Thymus (tissue), 11 donors: ENCODE data around the gene ITPKB. TPM values are rescaled to one million over a fixed set of nuclear protein-coding genes. Genes with fewer than 3 reads are reported as not detected.

Experiments used
- DNase-seq, 9 donors: peaks; one replicate each; pipeline ENCODE4 v3.0.0-alpha.2; 2013; ENCODE audit warnings: low spot score in 9 of 9, low read depth in 6 of 9, missing footprints in 1 of 9
- H3K27ac ChIP-seq, 2 donors: one replicate each; pipeline ENCODE4 v1.5.1; 2013; ENCODE audit warnings: control low read depth in 1 of 2, low read depth in 1 of 2, low read length in 1 of 2, mild to moderate bottlenecking in 1 of 2, moderate library complexity in 1 of 2
- H3K27me3 ChIP-seq, 2 donors: one replicate each; pipeline ENCODE4 v1.5.1; 2013; ENCODE audit warnings: low read length in 1 of 2; ENCODE audit not compliant: control insufficient read depth in 2 of 2, insufficient read depth in 1 of 2
- H3K36me3 ChIP-seq, 2 donors: one replicate each; pipeline ENCODE4 v1.5.1; 2013; ENCODE audit warnings: low read length in 1 of 2, mild to moderate bottlenecking in 1 of 2, moderate library complexity in 1 of 2; ENCODE audit not compliant: control insufficient read depth in 2 of 2, insufficient read depth in 2 of 2
- H3K4me1 ChIP-seq, 2 donors: one replicate each; pipeline ENCODE4 v1.5.1; 2013; ENCODE audit warnings: low read length in 2 of 2; ENCODE audit not compliant: control insufficient read depth in 2 of 2, insufficient read depth in 2 of 2
- H3K4me3 ChIP-seq, 2 donors: one replicate each; pipeline ENCODE4 v1.5.1; 2013; ENCODE audit warnings: low read length in 2 of 2, control low read depth in 1 of 2, mild to moderate bottlenecking in 1 of 2
- H3K9me3 ChIP-seq, 2 donors: one replicate each; pipeline ENCODE4 v1.5.1; 2013; ENCODE audit warnings: low read length in 1 of 2, mild to moderate bottlenecking in 1 of 2; ENCODE audit not compliant: control insufficient read depth in 2 of 2, insufficient read depth in 1 of 2
- WGBS: extraction: QIAGEN DNeasy Blood & Tissue Kit; methylation state at CpG from one replicate; pipeline ENCODE4 v1.1.7; 2013; 5-methylcytosine and 5-hydroxymethylcytosine counted together
- polyA plus RNA-seq: library from polyadenylated mRNA; stranded (reverse); fragments of 200-250 nt; gene quantifications from one replicate; pipeline ENCODE4 v1.2.3, GENCODE V29; 2013
- total RNA-seq: library from RNA; stranded (reverse); fragments of 120-200 nt; gene quantifications from one replicate; pipeline ENCODE4 v1.2.4, GENCODE V29; 2013
- donor health status: healthy.

The ITPKB gene
- total and polyA plus RNA-seq, 2 donors, result 22.7 to 32.0 TPM

DNA sequence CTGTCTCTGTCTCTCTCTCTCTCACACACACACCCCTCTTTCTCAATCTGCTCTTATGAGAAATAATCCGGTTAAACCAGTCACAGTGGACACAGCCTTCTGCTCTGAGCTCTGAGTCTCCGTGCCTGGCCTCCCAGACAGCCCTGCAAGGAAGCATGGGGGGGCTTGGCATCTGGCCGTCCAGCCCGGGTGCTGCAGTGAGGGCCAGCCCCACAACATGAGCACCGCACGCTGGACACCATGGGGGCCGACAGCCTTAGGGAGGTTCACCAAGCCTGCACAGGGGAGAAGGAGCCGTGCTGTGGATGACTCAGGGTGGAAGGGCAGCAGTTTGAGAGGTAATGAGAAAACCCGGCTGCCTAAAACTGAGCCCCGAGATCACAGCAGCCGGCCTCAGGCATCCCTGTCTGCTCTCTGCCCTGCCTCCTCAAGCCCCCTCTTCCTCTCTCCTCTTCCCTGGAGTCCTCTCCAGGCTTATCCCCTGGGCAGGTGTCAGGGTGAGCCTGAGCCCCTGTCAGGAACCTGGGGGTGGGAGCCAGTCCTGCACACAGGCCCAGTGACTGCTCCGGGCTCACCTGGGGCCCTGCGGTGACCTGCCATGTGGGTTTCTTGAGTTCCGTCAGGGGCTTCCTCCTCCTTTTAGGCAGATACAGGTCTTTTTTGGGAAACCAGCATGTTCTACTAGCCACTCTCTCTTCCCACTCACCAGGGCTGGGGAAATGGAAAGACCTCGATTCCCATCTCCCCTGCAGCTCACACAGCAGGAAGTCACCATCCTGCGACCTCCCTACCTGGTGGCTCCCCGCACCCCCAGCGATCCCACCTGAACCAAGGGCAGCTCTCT lies 92.8 kb downstream of the ITPKB start:
- peaks cover 17 to 40% of the 10 kb centered on the region in 2 donors for H3K4me1 ChIP-seq
- 96% methylated on average over 18 of the region's 18 CpGs for WGBS
- no peak for DNase-seq
- H3K27ac ChIP-seq, result no peak overlapping the region
- no peaks in the 10 kb centered on the region for H3K27me3 ChIP-seq
- H3K36me3 ChIP-seq, result peaks cover 80 to 91% of the 10 kb centered on the region in 2 donors
- no peak overlapping the region for H3K4me3 ChIP-seq
- no peaks in the 10 kb centered on the region for H3K9me3 ChIP-seq

DNA sequence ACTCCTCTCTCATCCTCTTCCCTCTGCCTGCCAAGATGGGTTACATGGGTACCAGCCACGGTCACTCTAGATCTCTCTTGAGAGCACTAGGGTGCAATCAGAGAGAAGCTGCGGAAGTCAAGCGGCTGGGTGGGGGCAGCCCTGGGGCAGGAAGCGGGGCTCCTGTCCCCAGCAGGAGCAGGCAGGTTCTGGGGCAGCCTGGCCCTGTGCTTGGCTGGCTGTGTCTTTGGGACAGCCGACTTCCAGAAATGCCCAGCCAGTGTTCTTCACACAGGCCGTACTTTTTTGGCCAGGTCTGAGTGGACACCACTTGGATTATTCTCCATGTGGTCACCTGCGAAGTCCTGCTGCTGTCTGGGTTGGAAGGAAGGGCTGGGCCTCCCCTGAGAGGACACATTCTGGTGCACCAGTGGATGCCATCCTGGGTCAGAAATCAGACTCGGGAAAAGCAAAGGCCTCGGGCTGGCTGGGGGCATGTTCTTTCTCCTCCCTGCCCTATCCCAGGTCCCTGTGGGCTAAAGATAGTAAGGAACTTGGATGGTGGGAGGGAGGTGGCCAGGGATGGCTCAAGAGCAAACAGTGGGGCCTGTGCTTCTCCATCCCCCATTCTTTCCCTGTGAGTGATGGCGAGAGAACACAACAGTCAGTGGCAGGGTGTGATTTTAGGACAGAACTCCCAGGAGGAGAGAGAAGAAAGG lies 93.7 kb downstream of the ITPKB start:
- Histone ChIP-seq H3K9me3 (no peaks in the 10 kb centered on the region), H3K27me3 (no peaks in the 10 kb centered on the region), H3K4me1 (peaks cover 15 to 40% of the 10 kb centered on the region in 2 donors), H3K36me3 (peaks cover 85 to 91% of the 10 kb centered on the region in 2 donors), H3K27ac (no peak overlapping the region), H3K4me3 (no peak overlapping the region)
- 92% methylated on average over 10 of the region's 10 CpGs for WGBS
- no peak for DNase-seq

DNA sequence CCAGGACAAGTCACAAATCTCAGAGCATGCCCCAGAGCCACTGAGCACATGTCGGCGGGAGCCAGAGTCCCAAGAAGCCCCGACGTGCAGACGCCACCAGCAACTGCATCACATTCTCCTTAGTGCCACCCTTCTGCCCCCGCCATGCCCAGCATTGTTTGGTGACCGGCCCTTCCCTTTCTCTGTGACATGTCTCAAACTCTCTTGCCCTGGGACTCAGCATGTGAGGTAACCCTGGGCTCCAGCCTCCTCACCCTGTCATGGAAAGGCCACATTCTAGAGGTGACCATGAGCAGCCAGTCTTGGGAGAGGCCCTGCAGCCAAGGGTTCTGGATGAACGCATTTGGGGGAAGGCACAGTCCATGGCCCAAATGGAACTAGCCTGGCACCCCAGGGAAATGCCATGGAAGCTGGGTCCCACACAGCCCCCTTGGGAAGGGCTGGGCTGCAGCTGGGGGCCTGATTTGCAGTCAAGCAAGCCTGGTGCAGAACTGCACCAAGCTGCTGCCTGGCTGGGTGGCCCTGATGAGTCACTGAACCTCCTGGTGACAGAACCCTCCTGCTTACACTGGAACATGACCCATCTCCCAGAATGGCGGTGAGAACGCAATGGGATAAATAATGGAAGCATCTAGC lies 94.4 kb downstream of the ITPKB start:
- Histone ChIP-seq H3K4me3 (no peak overlapping the region), H3K27ac (peak overlapping the region; percentile 29 to 52), H3K36me3 (peaks cover 92 to 96% of the 10 kb centered on the region in 2 donors), H3K4me1 (peaks cover 15 to 37% of the 10 kb centered on the region in 2 donors), H3K27me3 (no peaks in the 10 kb centered on the region), H3K9me3 (no peaks in the 10 kb centered on the region)
- 91% methylated on average over 10 of the region's 10 CpGs for WGBS
- no peak for DNase-seq

DNA sequence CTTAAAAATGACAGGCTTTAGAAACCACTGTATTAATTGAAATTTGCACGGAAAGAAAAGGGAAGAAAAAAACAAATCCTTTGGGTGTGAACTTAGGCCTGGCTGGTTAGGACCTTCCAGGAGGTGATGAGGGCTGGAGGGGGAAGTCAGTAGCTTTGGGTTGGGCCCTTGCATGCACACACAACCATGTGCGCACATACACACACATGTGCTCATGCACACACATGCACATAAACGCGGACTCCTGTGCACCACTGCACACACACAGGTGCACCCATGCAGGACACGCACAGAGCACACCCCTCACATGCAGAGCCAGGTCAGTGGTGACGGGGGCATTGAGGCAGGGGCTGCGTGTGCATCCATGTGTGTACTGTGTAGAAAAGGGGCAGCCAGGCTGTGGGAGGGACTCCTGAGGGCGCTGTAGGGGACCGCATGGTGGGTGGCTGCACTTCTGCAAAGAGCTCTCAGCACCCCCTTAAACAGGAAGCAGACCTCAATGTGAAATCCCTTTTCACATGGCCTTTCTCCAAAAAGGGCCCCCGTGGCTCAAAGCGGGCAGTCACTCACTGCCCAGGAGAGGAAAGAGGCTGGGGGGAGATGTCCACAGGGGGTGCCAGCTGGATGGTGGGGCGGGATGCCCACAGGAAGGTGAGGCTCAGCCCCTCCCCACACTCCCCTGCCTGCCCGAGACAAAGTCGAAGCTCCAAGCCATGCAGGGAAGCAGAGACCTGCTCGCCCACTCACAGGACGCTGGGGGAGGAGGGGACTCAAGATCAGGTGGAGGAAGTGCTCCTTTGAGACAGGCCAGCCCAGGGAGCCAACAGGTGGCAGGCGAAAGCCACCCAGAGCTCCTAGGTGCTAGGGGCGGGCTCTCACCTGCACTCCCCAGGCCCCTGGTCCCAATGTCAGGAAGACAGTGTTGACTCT lies 95.2 kb downstream of the ITPKB start:
- DNase-seq, result peak in 1 of 9 donors; percentile 69
- WGBS, result 43% methylated on average over 18 of the region's 18 CpGs

DNA sequence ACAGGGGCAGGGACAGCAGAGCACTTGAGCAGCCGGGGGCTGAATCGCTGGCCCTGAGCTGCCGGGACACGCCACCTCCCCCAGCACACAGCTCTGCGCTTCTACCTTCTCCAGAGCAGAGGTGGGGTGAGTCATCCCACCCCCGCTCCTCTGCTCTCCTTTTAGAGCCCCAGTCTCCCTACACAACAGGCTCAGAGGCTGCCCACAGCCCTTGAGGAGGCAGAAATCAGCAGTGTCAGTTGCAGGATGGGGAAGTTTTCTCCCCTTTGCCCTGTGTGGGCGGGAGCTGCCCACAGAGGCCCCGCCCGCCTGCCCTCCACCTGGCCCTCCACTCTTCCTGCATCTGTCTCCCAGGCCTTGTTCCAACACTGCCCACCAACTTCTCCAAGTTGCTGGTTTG lies 95.9 kb downstream of the ITPKB start:
- peak overlapping the region in 1 of 2 donors; percentile 64 for H3K27ac ChIP-seq

More for the DNA sequence above, 95.2 kb downstream of the ITPKB start:
- no peaks in the 10 kb centered on the region for H3K9me3 ChIP-seq
- H3K27ac ChIP-seq, result peak overlapping the region; percentile 29 to 62
- H3K4me1 ChIP-seq, result peaks cover 15 to 37% of the 10 kb centered on the region in 2 donors
- no peak overlapping the region for H3K4me3 ChIP-seq
- H3K36me3 ChIP-seq, result peaks cover 94 to 96% of the 10 kb centered on the region in 2 donors
- no peaks in the 10 kb centered on the region for H3K27me3 ChIP-seq

DNA sequence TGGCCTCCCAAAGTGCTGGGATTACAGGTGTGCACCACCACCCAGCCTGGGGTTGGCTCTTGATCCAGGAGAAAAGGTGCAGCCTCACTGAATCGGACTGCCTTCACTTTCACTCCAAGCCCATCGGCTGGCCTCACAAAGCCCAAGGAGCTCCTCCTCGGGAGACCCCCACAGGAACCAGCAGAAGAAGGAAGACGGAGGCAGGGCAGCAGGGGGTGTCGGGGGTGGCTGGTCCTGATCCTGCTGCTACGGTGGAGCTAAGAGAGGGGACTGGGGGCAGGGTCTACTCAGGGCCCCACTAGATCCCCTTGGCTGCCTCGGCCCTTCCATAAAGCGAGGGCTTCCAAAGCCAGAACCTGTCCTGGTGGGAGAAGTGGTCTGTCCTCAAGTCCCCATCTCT lies 96.7 kb downstream of the ITPKB start:
- peaks cover 15 to 37% of the 10 kb centered on the region in 2 donors for H3K4me1 ChIP-seq
- no peak for DNase-seq
- no peaks in the 10 kb centered on the region for H3K27me3 ChIP-seq
- no peak overlapping the region for H3K27ac ChIP-seq
- H3K36me3 ChIP-seq, result peaks cover 94 to 96% of the 10 kb centered on the region in 2 donors
- no peak overlapping the region for H3K4me3 ChIP-seq
- H3K9me3 ChIP-seq, result no peaks in the 10 kb centered on the region
- 97% methylated on average over 8 of the region's 8 CpGs for WGBS

More for the DNA sequence above, 95.9 kb downstream of the ITPKB start:
- no peaks in the 10 kb centered on the region for H3K27me3 ChIP-seq
- H3K4me3 ChIP-seq, result no peak overlapping the region
- no peaks in the 10 kb centered on the region for H3K9me3 ChIP-seq
- peaks cover 94 to 96% of the 10 kb centered on the region in 2 donors for H3K36me3 ChIP-seq
- no peak for DNase-seq
- WGBS, result 29% methylated on average over 9 of the region's 9 CpGs
- peaks cover 15 to 37% of the 10 kb centered on the region in 2 donors for H3K4me1 ChIP-seq

DNA sequence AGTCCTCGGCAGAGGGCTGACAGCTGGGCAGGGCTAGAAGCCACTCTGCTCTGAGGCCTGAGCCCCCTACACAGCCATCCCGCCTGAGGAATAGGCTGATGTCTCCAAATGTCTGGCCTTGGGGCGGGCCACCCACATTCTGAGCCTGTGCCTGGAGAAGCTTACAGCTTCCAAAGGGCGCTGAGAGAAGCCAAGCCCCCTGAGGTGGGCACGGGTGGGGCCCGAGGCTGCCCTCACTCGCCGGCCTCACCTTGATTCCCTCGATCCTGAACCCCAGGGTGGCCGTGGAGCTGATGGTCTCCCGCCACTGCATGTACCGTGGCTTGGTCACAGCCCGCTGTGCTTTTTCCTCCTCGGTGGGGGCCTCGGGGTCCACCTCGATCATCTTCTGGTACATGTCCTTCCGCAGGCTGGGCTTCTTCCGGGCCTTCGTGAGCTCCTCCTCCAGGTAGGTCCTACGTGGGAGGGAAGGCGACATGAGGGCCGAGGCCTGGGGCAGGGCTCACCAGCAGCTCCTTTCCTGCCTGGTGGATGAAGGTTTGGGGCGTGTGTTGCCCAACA lies 97.3 kb downstream of the ITPKB start:
- WGBS, result 99% methylated on average over 23 of the region's 23 CpGs
- no peak overlapping the region for H3K27ac ChIP-seq
- no peak overlapping the region for H3K4me3 ChIP-seq
- H3K9me3 ChIP-seq, result no peaks in the 10 kb centered on the region
- no peak for DNase-seq
- H3K4me1 ChIP-seq, result peaks cover 15 to 37% of the 10 kb centered on the region in 2 donors
- H3K36me3 ChIP-seq, result peaks cover 94 to 96% of the 10 kb centered on the region in 2 donors
- no peaks in the 10 kb centered on the region for H3K27me3 ChIP-seq
